ENCODE results near the gene NTM.

GRCh38 chr11:132112846-132113245 lies 742.4 kb downstream of the NTM start:
- TF ChIP-seq CTCF (IDR thresholded peaks at IDR 0.05) (no peak), ZFX (IDR thresholded peaks at IDR 0.05; ENCODE audit: borderline replicate concordance) (no peak)
